Activated CD8-positive, alpha-beta memory T cell treated with anti-CD3 and anti-CD28 coated beads for 36 hours (primary cell): ENCODE results near the gene ASCL2. TPM values are rescaled to one million over a fixed set of nuclear protein-coding genes. Genes with fewer than 3 reads are reported as not detected.

Source experiments
- CTCF ChIA-PET: fragments of 350-600 bp; sonication (Branson Sonifier 250); formaldehyde crosslinking; loops from one replicate; lab custom pipeline; 2021; ENCODE audit warnings: antibody characterized with exemption; lab: Charles Lee
- POLR2A ChIA-PET: fragments of 350-600 bp; sonication (Branson Sonifier 250); formaldehyde crosslinking; loops from one replicate; lab custom pipeline; 2021; ENCODE audit warnings: antibody characterized with exemption; lab: Charles Lee
- total RNA-seq, 2 experiments: library from RNA; stranded (reverse); gene quantifications; one replicate each; pipeline ENCODE4 v1.2.3, GENCODE V29; 2021

ASCL2 gene
- total RNA-seq, 2 experiments from 2014 or later, result 1.8 to 2.8 TPM

DNA sequence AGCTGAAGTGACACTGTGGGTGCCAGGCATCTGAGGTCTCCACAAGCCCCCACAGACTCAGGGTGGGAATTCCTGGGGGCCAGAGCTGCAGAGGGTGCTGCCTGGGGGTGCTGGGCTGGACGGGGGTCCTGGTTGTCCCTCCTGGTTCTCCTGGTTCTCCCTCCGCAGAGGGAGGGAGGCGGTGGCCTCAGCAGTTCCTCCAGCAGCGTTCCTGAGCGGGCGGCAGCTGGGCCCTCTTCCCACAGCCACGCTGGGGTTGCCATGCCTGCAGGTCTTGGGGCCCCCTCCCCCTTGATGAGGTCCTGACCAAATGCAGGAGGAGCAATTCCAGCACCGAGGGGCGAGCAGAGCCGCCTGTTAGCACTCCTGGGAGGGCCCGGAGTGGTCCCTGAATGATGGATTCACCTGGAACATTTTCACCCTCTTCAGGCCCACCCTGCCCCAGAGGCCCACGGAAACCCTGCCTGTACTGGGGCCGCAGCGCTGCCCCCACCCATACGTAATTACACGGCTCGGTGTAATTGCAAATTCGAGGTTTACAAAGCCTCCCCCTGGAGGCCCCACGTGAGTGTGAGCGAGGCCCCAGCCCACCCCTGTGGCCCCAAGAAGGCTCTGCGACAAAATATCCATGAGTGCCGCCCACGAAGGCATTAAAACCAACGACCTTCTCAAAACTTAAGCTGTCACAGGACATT lies 30.7 kb upstream of the ASCL2 start:
- CTCF ChIA-PET, result interaction anchor here (1.1 to 8.6 kb wide), 6 partner anchors 10 to 150 kb away, joined by 3 to 170 read pairs (median 4); no protein-coding TSS in a partner anchor
- POLR2A ChIA-PET, result interaction anchor here (0.6 to 0.7 kb wide), 2 partner anchors 77 to 119 kb away, joined by 3 to 5 read pairs; no protein-coding TSS in a partner anchor

- ChIA-PET CTCF (interaction anchor here (0.6 to 8.6 kb wide), 5 partner anchors 101 to 134 kb away, joined by 3 to 66 read pairs (median 3); no protein-coding TSS in a partner anchor), POLR2A (no interaction called here)
These were observed 30.0 kb upstream of the ASCL2 start for GRCh38 chr11:2300290-2300935.

- POLR2A ChIA-PET, result interaction anchor here (1.2 kb wide), 1 partner anchor 78 kb away, joined by 4 read pairs; no protein-coding TSS in a partner anchor
- CTCF ChIA-PET, result interaction anchor here (0.8 to 8.6 kb wide), 7 partner anchors 10 to 126 kb away, joined by 3 to 66 read pairs (median 3); no protein-coding TSS in a partner anchor
These were observed 29.4 kb upstream of the ASCL2 start for GRCh38 chr11:2299773-2300172.

DNA sequence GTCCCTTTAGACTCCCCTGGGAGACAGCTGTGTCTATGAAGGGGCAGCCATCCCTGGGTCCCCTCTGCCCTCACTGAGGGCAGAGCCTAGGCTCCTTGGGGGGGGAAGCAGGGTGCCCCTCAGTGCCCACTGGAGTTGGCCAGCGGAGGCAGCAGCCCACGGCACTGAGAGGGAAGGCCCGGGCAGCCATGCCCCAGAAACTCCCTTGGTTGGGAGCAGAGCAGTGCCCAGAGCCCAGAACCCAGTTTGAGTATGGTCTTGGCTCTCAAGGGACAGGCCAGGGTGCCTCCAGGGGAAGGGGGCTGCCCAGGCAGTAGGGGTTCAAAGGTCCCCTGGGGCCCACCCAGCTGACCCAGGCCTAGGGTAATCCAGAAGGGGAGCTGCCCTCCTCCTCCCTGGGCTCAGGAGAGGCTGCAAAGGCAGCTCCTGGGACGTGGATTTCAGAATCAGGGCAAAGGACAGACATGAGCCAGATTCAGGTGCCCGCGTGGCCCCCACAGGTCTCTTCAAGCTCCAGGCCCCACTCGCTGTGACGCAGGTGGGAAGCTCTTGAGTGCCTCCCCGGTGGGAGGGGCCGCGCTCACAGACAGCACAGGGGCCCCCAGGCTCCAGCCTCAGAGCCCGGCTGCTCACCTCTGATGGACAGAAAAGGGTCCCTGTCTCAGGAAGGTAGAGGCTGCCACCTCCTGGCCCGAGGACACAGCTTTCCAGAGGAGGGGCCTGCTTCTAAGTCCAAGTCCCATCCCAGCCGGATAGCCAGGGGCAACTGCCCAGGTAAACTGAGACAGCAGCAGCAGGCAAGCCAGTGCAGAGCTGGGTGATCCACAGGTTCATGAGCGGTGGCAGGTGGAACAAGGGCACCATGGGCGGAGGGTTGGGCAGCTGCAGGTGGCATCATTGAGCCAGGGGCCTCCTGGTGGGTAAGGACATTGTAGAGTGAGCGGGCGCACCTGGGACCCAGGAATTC lies 28.7 kb upstream of the ASCL2 start:
- ChIA-PET CTCF (interaction anchor here (0.6 to 8.6 kb wide), 11 partner anchors 11 to 303 kb away, joined by 3 to 66 read pairs (median 3); no protein-coding TSS in a partner anchor), POLR2A (interaction anchor here (0.6 to 1.2 kb wide), 3 partner anchors 27 to 101 kb away, joined by 3 to 4 read pairs (median 3); partner anchors contain the start of gene TSSC4)

- ChIA-PET CTCF (interaction anchor here (0.9 to 8.6 kb wide), 7 partner anchors 11 to 123 kb away, joined by 3 to 66 read pairs (median 4); no protein-coding TSS in a partner anchor), POLR2A (interaction anchor here (0.6 kb wide), 1 partner anchor 26 kb away, joined by 3 read pairs; no protein-coding TSS in a partner anchor)
These were observed 27.9 kb upstream of the ASCL2 start for GRCh38 chr11:2298131-2298794.

GRCh38 chr11:2297623-2298030 lies 27.2 kb upstream of the ASCL2 start:
- POLR2A ChIA-PET, result no interaction called here
- CTCF ChIA-PET, result interaction anchor here (1.1 to 8.6 kb wide), 4 partner anchors 10 to 123 kb away, joined by 3 to 66 read pairs (median 6); no protein-coding TSS in a partner anchor

DNA sequence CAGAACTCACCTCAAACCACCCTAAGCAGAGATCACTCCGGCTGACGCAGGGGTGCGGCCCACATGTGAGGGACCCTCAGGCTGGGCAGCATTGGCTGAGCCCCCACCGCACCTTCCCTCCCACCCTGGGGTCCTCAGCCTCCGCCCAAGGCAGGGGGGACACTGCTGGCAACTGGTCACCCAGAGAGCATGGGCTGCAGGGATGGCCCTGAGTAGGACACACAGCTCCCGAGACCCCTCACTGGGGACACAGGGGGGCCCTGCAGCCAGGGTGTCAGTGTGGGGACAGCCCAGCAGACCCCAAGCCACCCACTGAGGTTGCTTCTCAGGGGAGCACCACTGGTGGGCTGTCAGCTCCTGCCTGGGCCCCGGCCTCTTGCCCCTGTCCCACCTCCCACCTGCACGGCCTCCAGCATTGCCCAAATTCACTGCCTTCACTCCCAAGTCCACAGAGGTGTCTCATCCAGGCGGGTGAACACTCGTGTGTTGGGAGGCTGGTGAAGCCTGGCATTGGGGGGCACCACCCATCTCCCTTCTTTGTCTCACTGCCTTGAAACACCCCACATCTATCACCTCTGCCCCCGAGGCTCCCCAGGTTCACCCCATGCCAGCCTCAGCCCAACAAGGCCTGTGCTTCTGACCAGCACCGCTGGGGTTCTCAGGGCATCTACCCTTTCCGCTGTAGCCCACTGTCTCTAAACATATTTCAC lies 26.7 kb upstream of the ASCL2 start:
- ChIA-PET POLR2A (no interaction called here), CTCF (interaction anchor here (1.1 to 3.5 kb wide), 3 partner anchors 8 to 122 kb away, joined by 3 to 13 read pairs (median 4); no protein-coding TSS in a partner anchor)

- CTCF ChIA-PET, result interaction anchor here (1.2 to 3.5 kb wide), 2 partner anchors 9 to 99 kb away, joined by 4 to 13 read pairs; no protein-coding TSS in a partner anchor
- POLR2A ChIA-PET, result no interaction called here
These were observed 25.9 kb upstream of the ASCL2 start for GRCh38 chr11:2295971-2296912.

GRCh38 chr11:2294926-2295290 lies 24.5 kb upstream of the ASCL2 start:
- ChIA-PET POLR2A (no interaction called here), CTCF (interaction anchor here (1.2 to 3.5 kb wide), 2 partner anchors 10 to 97 kb away, joined by 4 to 13 read pairs; no protein-coding TSS in a partner anchor)

GRCh38 chr11:2293984-2294925 lies 23.9 kb upstream of the ASCL2 start:
- ChIA-PET POLR2A (no interaction called here), CTCF (interaction anchor here (1.2 to 3.5 kb wide), 2 partner anchors 11 to 97 kb away, joined by 4 to 13 read pairs; no protein-coding TSS in a partner anchor)

GRCh38 chr11:2293531-2293971 lies 23.2 kb upstream of the ASCL2 start:
- ChIA-PET POLR2A (no interaction called here), CTCF (interaction anchor here (3.5 kb wide), 1 partner anchor 12 kb away, joined by 13 read pairs; no protein-coding TSS in a partner anchor)

- ChIA-PET POLR2A (no interaction called here), CTCF (no interaction called here)
These were observed 20.0 kb upstream of the ASCL2 start for GRCh38 chr11:2290351-2290841.

- ChIA-PET CTCF (no interaction called here), POLR2A (no interaction called here)
These were observed 19.5 kb upstream of the ASCL2 start for GRCh38 chr11:2289859-2290258.

- ChIA-PET POLR2A (no interaction called here), CTCF (interaction anchor here (1.4 kb wide), 1 partner anchor 131 kb away, joined by 5 read pairs; no protein-coding TSS in a partner anchor)
These were observed 19.0 kb upstream of the ASCL2 start for GRCh38 chr11:2289350-2289749.

DNA sequence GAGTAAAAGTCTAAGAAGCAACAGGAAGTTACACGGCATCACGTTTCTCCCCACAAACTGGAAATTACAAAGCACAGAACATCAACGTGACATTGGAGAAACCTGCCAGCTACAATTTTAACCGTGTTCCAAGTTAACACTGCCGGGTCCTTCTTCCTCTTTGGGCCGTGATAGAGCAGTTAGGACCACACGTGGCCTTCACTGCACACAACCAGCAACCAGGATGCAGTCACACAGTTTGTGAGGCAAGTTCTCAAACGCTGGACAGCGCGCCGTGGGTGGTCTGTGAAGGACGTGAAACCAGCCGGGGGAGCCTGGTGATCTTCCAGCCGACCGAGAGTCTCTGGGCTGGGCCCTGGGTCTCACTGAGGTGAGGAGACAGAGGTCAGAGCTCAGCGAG lies 16.7 kb upstream of the ASCL2 start:
- ChIA-PET CTCF (interaction anchor here (1.4 kb wide), 1 partner anchor 12 kb away, joined by 7 read pairs; no protein-coding TSS in a partner anchor), POLR2A (no interaction called here)
